IMR-90 (cell line): ENCODE data around the gene INCA1. TPM values are rescaled to one million over a fixed set of nuclear protein-coding genes. Genes with fewer than 3 reads are reported as not detected.

ENCODE experiments used
- ATAC-seq: fragments of 200-7000 bp; cut with Tn5 transposase; 2 replicates; pipeline ENCODE4 v1.9.1; 2020; ENCODE audit warnings: low read depth, mild to moderate bottlenecking, moderate library complexity
- BruUV-seq: library from RNA; stranded (reverse); fragments of 400-500 nt; replicated peaks from 2 replicates; lab custom pipeline; 2021; lab: Mats Ljungman, UMichigan
- CTCF ChIA-PET: fragments of 300-600 bp; formaldehyde crosslinking; extraction: SDS; loops from one replicate; lab custom pipeline; 2021; ENCODE audit warnings: antibody characterized with exemption; lab: Yijun Ruan, JAX
- POLR2A ChIA-PET: fragments of 300-600 bp; sonication (Branson Sonifier 250); formaldehyde crosslinking; loops from one replicate; lab custom pipeline; 2022; ENCODE audit warnings: antibody characterized with exemption; ENCODE audit not compliant: unreplicated experiment; lab: Charles Lee
- DNase-seq: peaks from one replicate; pipeline ENCODE4 v3.0.0; 2013
- H2AFZ ChIP-seq: replicated peaks from 2 replicates; pipeline ENCODE3; 2013; ENCODE audit warnings: low read length, mild to moderate bottlenecking; ENCODE audit not compliant: poor library complexity
- H2AK5ac ChIP-seq: 2 replicates; pipeline ENCODE4 v1.6.1; 2013; ENCODE audit warnings: low read depth, low read length, inconsistent platforms
- H2AK9ac ChIP-seq: replicated peaks from 2 replicates; pipeline ENCODE3; 2013; ENCODE audit warnings: mild to moderate bottlenecking, low read depth, low read length, moderate library complexity; ENCODE audit not compliant: poor library complexity
- H2BK120ac ChIP-seq: 2 replicates; pipeline ENCODE4 v1.6.1; 2013; ENCODE audit warnings: low read depth, low read length, inconsistent platforms
- H2BK15ac ChIP-seq: 3 replicates; pipeline ENCODE4 v1.6.1; 2013; ENCODE audit warnings: low read depth, low read length, inconsistent platforms
- H2BK20ac ChIP-seq: 2 replicates; pipeline ENCODE4 v1.6.1; 2013; ENCODE audit warnings: low read depth, mild to moderate bottlenecking, inconsistent platforms, low read length, moderate library complexity
- H2BK5ac ChIP-seq: 2 replicates; pipeline ENCODE4 v1.6.1; 2013; ENCODE audit warnings: mild to moderate bottlenecking, low read depth, low read length, inconsistent platforms; ENCODE audit not compliant: poor library complexity, severe bottlenecking
- H3K14ac ChIP-seq: replicated peaks from 2 replicates; pipeline ENCODE4 v1.6.1; 2013; ENCODE audit warnings: low read depth, low read length, inconsistent platforms
- H3K18ac ChIP-seq: 2 replicates; pipeline ENCODE4 v1.6.1; 2013; ENCODE audit warnings: low read depth, low read length, control low read depth
- H3K23ac ChIP-seq: 2 replicates; pipeline ENCODE4 v1.6.1; 2013; ENCODE audit warnings: low read depth, low read length, inconsistent platforms
- H3K27ac ChIP-seq: 2 replicates; pipeline ENCODE4 v1.5.1; 2013; ENCODE audit warnings: mild to moderate bottlenecking, control low read depth, low read length; ENCODE audit not compliant: insufficient read depth
- H3K27me3 ChIP-seq: 2 replicates; pipeline ENCODE4 v1.6.1; 2013; ENCODE audit warnings: low read length; ENCODE audit not compliant: control insufficient read depth, insufficient read depth
- H3K36me3 ChIP-seq: 2 replicates; pipeline ENCODE4 v1.6.1; 2013; ENCODE audit warnings: low read length, mixed read lengths; ENCODE audit not compliant: control insufficient read depth, insufficient read depth
- H3K4ac ChIP-seq: 2 replicates; pipeline ENCODE4 v1.6.1; 2013; ENCODE audit warnings: low read depth, low read length, inconsistent platforms
- H3K4me1 ChIP-seq: 2 replicates; pipeline ENCODE4 v1.6.1; 2013; ENCODE audit warnings: low read length, mixed read lengths; ENCODE audit not compliant: control insufficient read depth, insufficient read depth
- H3K4me2 ChIP-seq: 2 replicates; pipeline ENCODE4 v1.6.1; 2013; ENCODE audit warnings: low read depth, mild to moderate bottlenecking, control low read depth, low read length, moderate library complexity
- H3K4me3 ChIP-seq: 2 replicates; pipeline ENCODE4 v1.5.1; 2013; ENCODE audit warnings: low read depth, mild to moderate bottlenecking, control low read depth, low read length, moderate library complexity; ENCODE audit not compliant: insufficient read depth
- H3K56ac ChIP-seq: 2 replicates; pipeline ENCODE4 v1.6.1; 2013; ENCODE audit warnings: low read length, inconsistent platforms; ENCODE audit not compliant: insufficient read depth; ENCODE audit errors: extremely low read depth
- H3K79me1 ChIP-seq, 2 experiments: 2 replicates each; pipeline ENCODE4 v1.6.1; 2013; ENCODE audit warnings: low read length in 2 of 2, inconsistent platforms in 1 of 2, low read depth in 1 of 2
- H3K9ac ChIP-seq: 2 replicates; pipeline ENCODE4 v1.6.1; 2013; ENCODE audit warnings: low read depth, low read length, control low read depth
- H3K9me1 ChIP-seq: 2 replicates; pipeline ENCODE4 v1.6.1; 2013; ENCODE audit warnings: low read length, inconsistent platforms; ENCODE audit not compliant: insufficient read depth
- H3K9me3 ChIP-seq: 2 replicates; pipeline ENCODE4 v1.6.1; 2013; ENCODE audit warnings: low read length; ENCODE audit not compliant: control insufficient read depth, insufficient read depth
- H4K20me1 ChIP-seq: 2 replicates; pipeline ENCODE4 v1.6.1; 2013; ENCODE audit warnings: low read length, inconsistent platforms; ENCODE audit not compliant: insufficient read depth
- H4K5ac ChIP-seq: 2 replicates; pipeline ENCODE4 v1.6.1; 2013; ENCODE audit warnings: mild to moderate bottlenecking, low read depth, low read length, control low read depth
- H4K8ac ChIP-seq, 2 experiments: 2 replicates each; pipeline ENCODE4 v1.6.1; 2013; ENCODE audit warnings: low read depth in 2 of 2, low read length in 2 of 2, control low read depth in 1 of 2, inconsistent platforms in 1 of 2
- H4K91ac ChIP-seq: 2 replicates; pipeline ENCODE4 v1.6.1; 2013; ENCODE audit warnings: low read depth, low read length, inconsistent platforms; ENCODE audit not compliant: insufficient read depth
- MAZ ChIP-seq: IDR thresholded peaks from 2 replicates; pipeline ENCODE4 v1.6.1; 2012; ENCODE audit warnings: low read depth, mild to moderate bottlenecking, low read length, improper control_type of control experiment, moderate library complexity, borderline replicate concordance
- MXI1 ChIP-seq: IDR thresholded peaks from 2 replicates; pipeline ENCODE4 v1.6.1; 2012; ENCODE audit warnings: low read depth, mild to moderate bottlenecking, low read length, moderate library complexity, borderline replicate concordance
- NFE2L2 ChIP-seq: fragments of 150-350 bp; IDR thresholded peaks from 2 replicates; pipeline ENCODE4 v1.6.1; 2016; ENCODE audit warnings: low read depth, mild to moderate bottlenecking, low read length
- POLR2A ChIP-seq: IDR thresholded peaks from 2 replicates; pipeline ENCODE4 v1.6.1; 2012; ENCODE audit warnings: mild to moderate bottlenecking, low read depth, low read length
- RAD21 ChIP-seq: IDR thresholded peaks from 2 replicates; pipeline ENCODE4 v1.6.1; 2012; ENCODE audit warnings: low read length, improper control_type of control experiment
- SMC3 ChIP-seq: fragments of 150-350 bp; IDR thresholded peaks from 2 replicates; pipeline ENCODE4 v1.6.1; 2016; ENCODE audit warnings: low read depth, mild to moderate bottlenecking, antibody characterized with exemption, low read length, moderate library complexity
- WGBS, 2 experiments: methylation state at CpG; one replicate each; pipeline versions ENCODE4 v1.1.5 to v1.1.7; 2013; ENCODE audit warnings: missing lambda C conversion rate in 2 of 2; ENCODE audit not compliant: insufficient read length in 1 of 2; ENCODE audit errors: extremely low coverage in 2 of 2; 5-methylcytosine and 5-hydroxymethylcytosine counted together
- dilution Hi-C: fragments of 300-500 bp; cut with HindIII; formaldehyde crosslinking; loops from one replicate; pipeline ENCODE4 v1.14.3; 2018; ENCODE audit warnings: low sequenced_read_pairs; ENCODE audit not compliant: unreplicated experiment
- in situ Hi-C: fragments of 300-500 bp; cut with MboI; formaldehyde crosslinking; loops from 3 replicates; pipeline ENCODE4 v1.14.3; 2019; ENCODE audit warnings: low sequenced_read_pairs, inconsistent platforms, mixed read lengths
- intact Hi-C: fragments of 100-400 bp; cut with micrococcal nuclease; formaldehyde crosslinking; loops from 2 replicates; pipeline ENCODE4 v1.10.0; 2022
- polyA plus RNA-seq, 3 experiments: library from polyadenylated mRNA; depleted of rRNA; stranded (reverse); fragments of >200 nt; gene quantifications; 2 replicates each; pipeline ENCODE4 v1.2.3, GENCODE V29; 2012; ENCODE audit warnings: low replicate concordance in 1 of 3
- total RNA-seq: library from RNA; depleted of rRNA; stranded (reverse); fragments of >200 nt; gene quantifications from 2 replicates; pipeline ENCODE4 v1.2.3, GENCODE V29; 2012
- TF ChIP-seq, protein P1 (sequence below): fragments of 150-350 bp; IDR thresholded peaks from 2 replicates; pipeline ENCODE4 v1.6.1; 2017; ENCODE audit warnings: mild to moderate bottlenecking, antibody characterized with exemption, low read length, low read depth
- TF ChIP-seq, protein P2 (sequence below): conservative IDR thresholded peaks from 2 replicates; pipeline ENCODE4 v1.5.1; 2012; ENCODE audit warnings: mild to moderate bottlenecking, low read depth, low read length, improper control_type of control experiment

Gene INCA1
- total and polyA plus RNA-seq, 2 of the 4 experiments (the other 2 are of a cell fraction): 0.18 to 0.51 TPM

DNA sequence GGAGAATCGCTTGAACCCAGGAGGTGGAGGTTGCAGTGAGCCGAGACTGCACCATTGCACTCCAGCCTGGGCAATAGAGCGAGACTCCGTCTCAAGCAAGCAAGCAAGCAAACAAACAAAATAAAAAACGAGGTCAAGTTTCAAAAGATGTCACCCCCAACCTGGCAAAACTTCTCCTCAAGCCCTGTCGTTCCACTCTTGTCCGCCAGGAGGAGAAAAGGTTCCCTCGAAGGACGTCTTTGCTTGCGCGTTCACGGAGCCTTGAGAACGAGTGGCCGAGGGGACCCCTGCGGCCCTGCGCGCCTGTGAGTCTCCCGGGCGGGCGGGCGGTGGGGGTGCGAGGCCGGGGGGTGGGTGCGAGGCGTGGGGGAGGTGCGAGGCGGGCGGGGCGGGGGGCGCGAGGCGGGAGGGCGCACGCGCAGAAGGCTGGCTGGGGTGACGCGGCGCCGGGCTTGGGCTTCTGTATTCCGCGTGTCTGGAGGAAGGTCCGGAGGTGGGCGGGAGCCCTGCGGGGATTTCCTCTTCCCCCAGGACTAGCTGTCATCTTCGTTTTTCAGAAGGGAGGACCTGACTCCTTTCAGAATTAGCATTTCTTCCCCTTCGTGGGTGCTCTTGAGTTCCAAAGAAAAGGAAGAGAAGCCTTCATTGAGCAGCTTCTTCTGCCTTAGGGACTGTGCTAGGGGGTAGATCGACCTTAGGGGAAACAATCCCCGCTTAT, 34.2 kb upstream of the INCA1 start:
- peak overlapping the region; percentile 57; the same call in 1 of the 2 replicates for H3K14ac ChIP-seq
- H2AFZ ChIP-seq: peak overlapping the region; percentile 94
- H3K56ac ChIP-seq: no peak overlapping the region
- DNase-seq (peak; percentile 73), ATAC-seq (peak; percentile 86)
- no peak overlapping the region for H4K91ac ChIP-seq
- H2BK20ac ChIP-seq: no peak overlapping the region
- TF ChIP-seq, protein P1, sequence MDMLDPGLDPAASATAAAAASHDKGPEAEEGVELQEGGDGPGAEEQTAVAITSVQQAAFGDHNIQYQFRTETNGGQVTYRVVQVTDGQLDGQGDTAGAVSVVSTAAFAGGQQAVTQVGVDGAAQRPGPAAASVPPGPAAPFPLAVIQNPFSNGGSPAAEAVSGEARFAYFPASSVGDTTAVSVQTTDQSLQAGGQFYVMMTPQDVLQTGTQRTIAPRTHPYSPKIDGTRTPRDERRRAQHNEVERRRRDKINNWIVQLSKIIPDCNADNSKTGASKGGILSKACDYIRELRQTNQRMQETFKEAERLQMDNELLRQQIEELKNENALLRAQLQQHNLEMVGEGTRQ: no peak
- TF ChIP-seq NFE2L2 (no peak), POLR2A (no peak), MXI1 (0 out of 2 replicates have a peak, but pooled peaks have one; percentile 36), RAD21 (peak; percentile 54), MAZ (peak; percentile 32; the same call in 1 of the 2 replicates), SMC3 (peak; percentile 67)
- TF ChIP-seq, protein P2, sequence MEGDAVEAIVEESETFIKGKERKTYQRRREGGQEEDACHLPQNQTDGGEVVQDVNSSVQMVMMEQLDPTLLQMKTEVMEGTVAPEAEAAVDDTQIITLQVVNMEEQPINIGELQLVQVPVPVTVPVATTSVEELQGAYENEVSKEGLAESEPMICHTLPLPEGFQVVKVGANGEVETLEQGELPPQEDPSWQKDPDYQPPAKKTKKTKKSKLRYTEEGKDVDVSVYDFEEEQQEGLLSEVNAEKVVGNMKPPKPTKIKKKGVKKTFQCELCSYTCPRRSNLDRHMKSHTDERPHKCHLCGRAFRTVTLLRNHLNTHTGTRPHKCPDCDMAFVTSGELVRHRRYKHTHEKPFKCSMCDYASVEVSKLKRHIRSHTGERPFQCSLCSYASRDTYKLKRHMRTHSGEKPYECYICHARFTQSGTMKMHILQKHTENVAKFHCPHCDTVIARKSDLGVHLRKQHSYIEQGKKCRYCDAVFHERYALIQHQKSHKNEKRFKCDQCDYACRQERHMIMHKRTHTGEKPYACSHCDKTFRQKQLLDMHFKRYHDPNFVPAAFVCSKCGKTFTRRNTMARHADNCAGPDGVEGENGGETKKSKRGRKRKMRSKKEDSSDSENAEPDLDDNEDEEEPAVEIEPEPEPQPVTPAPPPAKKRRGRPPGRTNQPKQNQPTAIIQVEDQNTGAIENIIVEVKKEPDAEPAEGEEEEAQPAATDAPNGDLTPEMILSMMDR: peak; percentile 73
- H3K9ac ChIP-seq: peak overlapping the region; percentile 60
- H3K36me3 ChIP-seq: no peaks in the 10 kb centered on the region
- intact Hi-C loops: loop anchor here (1.0 kb wide), 1 partner anchor 31 kb away; no protein-coding TSS in a partner anchor
- peak overlapping the region; percentile 15 for H2AK9ac ChIP-seq
- H3K4me1 ChIP-seq: no peaks in the 10 kb centered on the region
- in situ Hi-C loops: no loop called here
- H4K5ac ChIP-seq: peak overlapping the region; percentile 61
- no peaks in the 10 kb centered on the region for H4K20me1 ChIP-seq
- H3K79me1 ChIP-seq: no peaks in the 10 kb centered on the region
- peak overlapping the region; percentile 79 for H3K4ac ChIP-seq
- dilution Hi-C loops: no loop called here
- H2AK5ac ChIP-seq: no peak overlapping the region
- H3K4me3 ChIP-seq: peak overlapping the region; percentile 38
- H3K4me2 ChIP-seq: peak overlapping the region; percentile 85
- 25% methylated on average over 2 of the region's 48 CpGs; no CpG with 5 or more reads in 1 of the 2 experiments for WGBS, 2 experiments
- H4K8ac ChIP-seq: peak overlapping the region; percentile 77; a peak in 3 of 4 replicates
- ChIA-PET POLR2A (no interaction called here), CTCF (interaction anchor here (1.4 kb wide), 1 partner anchor 31 kb away, joined by 10 read pairs; no protein-coding TSS in a partner anchor)
- no peak overlapping the region for H2BK5ac ChIP-seq
- H3K18ac ChIP-seq: peak overlapping the region; percentile 6; the same call in 1 of the 2 replicates
- no peak overlapping the region for H2BK15ac ChIP-seq
- no peaks in the 10 kb centered on the region; the same call in 1 of the 2 replicates for H3K9me1 ChIP-seq
- H3K9me3 ChIP-seq: no peaks in the 10 kb centered on the region
- no TSS peak for BruUV-seq
- peaks cover 8% of the 10 kb centered on the region for H3K27me3 ChIP-seq
- H3K27ac ChIP-seq: no peak overlapping the region
- peak overlapping the region; percentile 89; the same call in 1 of the 2 replicates for H3K23ac ChIP-seq
- 0 out of 2 replicates have a peak overlapping the region, but pooled peaks have one; percentile 45 for H2BK120ac ChIP-seq
